ENCODE measurements around the gene CNTFR.

Gene CNTFR

DNA sequence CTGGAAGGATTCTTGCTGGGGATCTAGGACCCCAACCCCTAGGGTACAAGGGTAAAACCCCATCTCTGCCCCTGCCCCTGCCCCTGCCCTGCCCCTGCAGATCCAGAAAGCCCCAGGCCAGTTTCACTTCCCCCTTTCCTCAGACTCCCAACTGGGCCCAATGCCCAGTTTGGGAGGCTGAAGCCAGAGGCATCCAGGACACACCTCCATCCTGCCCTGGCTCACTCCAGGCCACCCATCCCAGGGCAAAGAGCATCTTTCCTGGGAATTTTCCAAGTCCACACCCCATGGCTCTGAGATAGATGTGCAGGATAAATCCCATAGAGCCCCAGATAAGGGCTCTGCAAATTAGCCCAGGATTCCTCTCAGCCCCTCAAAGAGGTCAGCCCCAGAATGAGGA is 17.4 kb downstream of the CNTFR start:
- DNase-seq (ENCODE audit: low read depth) = no peak

GRCh38 chr9:34571481-34571810 is 18.1 kb downstream of the CNTFR start:
- no peak for DNase-seq (ENCODE audit: low read depth)

DNA sequence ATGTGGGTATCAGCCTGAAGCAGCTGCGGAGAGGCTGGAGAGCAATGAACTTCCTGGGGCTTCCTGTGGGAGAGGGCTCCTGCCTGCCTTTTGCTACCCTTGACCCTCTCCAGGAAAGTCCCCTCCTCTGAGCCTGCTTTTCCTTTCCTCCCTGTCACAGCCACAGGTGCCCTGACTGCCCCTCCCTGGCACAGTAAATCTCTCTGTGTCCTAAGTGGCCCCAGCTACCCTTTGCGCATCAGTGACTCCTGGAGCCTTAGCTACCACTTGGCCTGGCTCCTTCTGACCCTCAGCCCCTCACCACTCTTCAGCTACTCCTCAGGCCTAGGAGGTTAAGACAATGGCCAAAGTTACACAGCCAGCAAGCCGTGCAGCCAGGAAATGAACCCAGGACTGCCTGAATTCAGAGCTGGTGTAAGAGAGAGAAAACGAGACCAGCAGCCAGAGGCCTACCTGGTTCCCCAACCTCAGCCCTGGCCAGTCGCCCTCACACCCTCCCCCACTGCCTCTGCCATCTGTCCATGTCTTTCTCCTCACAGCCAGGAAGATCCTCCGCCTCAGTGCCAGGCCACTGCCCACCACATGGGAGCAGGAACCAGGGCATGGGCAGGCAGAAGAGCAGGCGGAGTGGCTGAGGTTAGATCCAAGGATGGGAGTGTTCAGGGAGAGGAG is 18.6 kb downstream of the CNTFR start:
- no peak for DNase-seq (ENCODE audit: low read depth)

GRCh38 chr9:34570376-34570775 is 19.1 kb downstream of the CNTFR start:
- DNase-seq (ENCODE audit: low read depth) = no peak

GRCh38 chr9:34568774-34569173 is 20.8 kb downstream of the CNTFR start:
- DNase-seq (ENCODE audit: low read depth) = no peak

GRCh38 chr9:34568133-34568532 is 21.4 kb downstream of the CNTFR start:
- no peak for DNase-seq (ENCODE audit: low read depth)

- no peak for DNase-seq (ENCODE audit: low read depth)
Observed at GRCh38 chr9:34566972-34567371, 22.6 kb downstream of the CNTFR start.

DNA sequence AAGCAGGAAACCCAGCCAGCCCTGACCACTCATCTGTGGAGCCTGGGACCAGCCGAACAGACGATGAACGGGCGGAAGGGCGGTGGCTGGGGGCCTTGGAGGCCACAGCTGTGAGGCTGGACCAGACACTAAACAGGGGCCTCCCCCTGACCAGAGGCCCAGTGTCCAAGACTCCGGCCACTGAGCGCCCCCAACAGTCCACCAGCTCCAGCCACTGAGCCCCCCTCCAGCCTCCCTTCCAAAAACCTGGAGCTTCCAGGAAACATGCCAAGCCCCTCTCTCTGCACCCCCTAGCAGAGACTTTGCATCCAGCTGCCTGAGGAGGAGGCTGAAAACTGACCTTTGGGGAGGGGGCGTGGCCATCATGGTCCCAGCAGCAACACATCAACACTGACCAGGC is 23.2 kb downstream of the CNTFR start:
- DNase-seq (ENCODE audit: low read depth) = no peak

DNA sequence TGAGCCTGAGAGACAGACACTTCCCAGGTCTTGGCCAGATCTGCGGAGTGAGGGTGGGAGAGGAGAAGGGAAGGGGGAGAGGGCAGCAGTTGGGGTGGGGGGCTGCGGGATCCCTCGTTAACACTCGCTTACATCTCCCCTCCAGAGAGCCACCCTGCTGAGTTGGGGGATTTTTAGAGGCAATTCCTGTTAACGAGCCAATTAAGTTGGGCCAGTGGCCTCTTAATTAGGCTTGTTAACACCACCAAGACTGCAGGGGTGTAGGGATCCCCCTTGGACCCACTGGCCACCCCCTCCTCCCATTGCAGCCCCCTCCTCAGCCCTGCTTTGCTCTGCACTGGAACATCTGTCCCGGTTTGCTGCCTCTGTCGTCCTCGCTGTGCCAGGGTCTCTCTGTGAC is 23.7 kb downstream of the CNTFR start:
- no peak for DNase-seq (ENCODE audit: low read depth)

DNA sequence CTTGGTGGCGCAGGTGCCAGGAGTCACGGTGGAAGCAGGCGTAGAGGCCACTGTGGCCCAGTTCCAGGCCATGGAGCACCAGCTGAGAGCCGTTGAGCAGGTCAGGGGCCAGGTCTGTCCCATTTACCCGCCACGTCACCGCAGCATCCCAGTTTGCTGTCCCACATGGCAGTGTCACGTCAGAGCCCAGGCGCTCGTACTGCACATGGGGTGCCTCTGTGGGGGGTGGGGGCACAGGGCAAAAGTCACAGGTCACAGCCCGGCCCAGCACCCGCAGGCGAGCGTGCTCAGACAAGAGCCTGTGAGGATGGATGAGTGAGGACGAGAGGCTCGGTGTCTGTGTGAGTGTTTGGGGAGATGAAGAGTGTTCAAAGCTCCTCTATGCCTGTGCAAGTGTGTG is 24.9 kb downstream of the CNTFR start:
- DNase-seq (ENCODE audit: low read depth) = no peak

DNA sequence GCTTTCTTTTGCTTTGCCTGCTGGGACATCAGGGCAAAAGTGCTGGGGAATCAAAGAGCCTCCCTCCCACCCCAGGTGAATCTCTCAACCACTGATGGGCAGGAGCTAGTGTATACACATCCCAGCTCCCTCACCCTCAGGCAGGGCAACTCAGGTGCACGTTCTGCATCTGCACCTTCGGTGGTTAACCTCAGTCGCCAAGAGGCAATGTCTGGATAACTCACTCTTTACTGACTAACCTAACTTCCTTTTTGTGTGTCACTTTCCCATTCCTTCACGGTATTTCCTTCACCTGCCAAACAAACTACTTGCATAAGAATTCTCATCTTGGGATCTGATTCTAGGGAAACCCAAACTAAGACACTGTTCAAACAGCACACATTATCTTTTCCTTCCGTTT is 26.3 kb downstream of the CNTFR start:
- DNase-seq (ENCODE audit: low read depth) = no peak

GRCh38 chr9:34562135-34562745 is 27.3 kb downstream of the CNTFR start:
- no peak for DNase-seq (ENCODE audit: low read depth)

DNA sequence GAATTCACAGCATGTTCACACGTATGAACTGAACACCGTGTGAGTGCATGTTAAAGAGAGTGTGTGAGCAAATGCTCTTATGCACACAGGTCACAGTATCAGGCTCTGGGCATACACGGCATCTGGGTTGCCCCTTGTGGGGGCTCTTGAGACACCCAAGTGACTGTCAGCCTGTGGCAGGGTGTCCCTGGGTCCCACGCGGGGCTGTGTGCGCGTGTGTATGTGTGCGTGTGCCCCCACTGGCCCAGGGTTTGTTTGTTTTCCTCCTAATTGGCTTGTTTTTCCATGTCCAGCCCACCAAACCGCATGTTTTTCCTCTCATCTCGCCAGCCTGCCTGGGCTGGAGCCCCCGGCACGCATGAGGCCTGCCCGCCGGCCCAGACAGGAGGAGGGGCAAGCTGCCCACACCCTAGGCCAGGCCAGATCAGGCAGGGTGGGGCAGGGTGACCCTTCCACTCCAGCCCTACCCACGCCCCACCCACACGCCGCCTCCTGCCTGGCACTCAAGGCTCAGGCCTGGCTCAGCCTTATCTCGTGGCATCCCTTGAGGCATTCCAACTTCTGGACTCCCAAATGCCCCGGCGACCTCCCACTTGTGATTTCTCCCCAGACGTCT is 28.8 kb downstream of the CNTFR start:
- no peak for DNase-seq (ENCODE audit: low read depth)

GRCh38 chr9:34559624-34560455 is 29.7 kb downstream of the CNTFR start:
- DNase-seq (ENCODE audit: low read depth) = no peak

DNA sequence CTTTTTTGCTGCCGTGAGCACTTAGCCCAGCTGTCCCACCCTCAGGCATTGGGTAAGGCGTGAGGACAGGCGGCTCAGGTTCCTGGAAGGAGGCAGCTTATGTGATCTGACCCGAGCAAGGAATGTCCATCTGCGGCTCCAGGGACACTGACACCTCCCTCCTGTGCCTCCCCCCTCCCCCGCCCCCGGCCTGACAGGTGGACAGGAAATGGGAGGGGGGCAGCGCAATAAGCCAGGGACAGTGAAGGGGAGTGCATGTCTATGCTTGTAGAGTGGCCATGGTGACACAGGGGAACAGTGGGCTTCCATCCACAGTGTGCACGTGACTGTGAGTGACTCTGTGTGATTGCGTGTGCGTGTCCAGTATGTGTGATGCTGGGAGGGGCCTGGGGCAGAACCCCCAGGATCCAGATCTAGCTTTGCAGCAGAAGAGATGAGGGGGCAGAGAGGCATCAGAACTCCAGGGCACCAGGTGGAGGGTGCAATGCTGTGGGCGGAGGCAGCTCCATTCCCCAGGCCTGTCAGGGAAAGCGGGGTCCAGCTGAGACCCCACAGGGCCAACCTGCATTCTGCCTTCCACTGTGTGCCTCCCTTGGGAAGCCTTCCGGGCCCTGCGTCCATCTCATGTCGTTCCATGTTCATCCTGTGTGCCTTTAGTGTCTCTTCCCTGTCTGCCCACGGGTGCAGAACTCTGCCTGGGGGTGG is 30.5 kb downstream of the CNTFR start:
- DNase-seq (ENCODE audit: low read depth) = no peak

GRCh38 chr9:34558364-34558763 is 31.2 kb downstream of the CNTFR start:
- DNase-seq (ENCODE audit: low read depth) = no peak

- no peak for DNase-seq (ENCODE audit: low read depth)
Observed at GRCh38 chr9:34557426-34558321, 31.9 kb downstream of the CNTFR start.

GRCh38 chr9:34556949-34557348 is 32.6 kb downstream of the CNTFR start:
- no peak for DNase-seq (ENCODE audit: low read depth)

GRCh38 chr9:34555936-34556525 is 33.5 kb downstream of the CNTFR start:
- DNase-seq (ENCODE audit: low read depth) = no peak

DNA sequence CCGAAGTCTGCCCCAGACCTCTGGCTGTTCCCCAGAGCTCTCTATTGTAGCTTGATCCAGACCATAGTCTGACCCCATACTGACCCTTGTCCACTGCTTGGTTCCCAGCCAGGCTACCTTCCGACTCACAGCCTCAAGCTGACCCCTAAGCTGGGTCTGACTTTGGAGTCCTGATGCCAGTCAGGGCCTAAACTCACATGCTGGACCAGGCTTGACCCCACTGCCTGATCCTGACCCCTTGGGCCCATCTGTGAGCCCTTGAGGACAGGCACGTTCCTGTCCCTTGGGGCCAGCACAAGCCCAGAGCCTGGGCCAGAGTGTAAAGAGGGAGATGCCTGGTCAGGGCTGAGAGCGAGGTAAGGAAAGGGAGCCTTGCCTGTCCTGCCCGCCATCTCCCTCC is 34.0 kb downstream of the CNTFR start:
- DNase-seq (ENCODE audit: low read depth) = no peak

DNA sequence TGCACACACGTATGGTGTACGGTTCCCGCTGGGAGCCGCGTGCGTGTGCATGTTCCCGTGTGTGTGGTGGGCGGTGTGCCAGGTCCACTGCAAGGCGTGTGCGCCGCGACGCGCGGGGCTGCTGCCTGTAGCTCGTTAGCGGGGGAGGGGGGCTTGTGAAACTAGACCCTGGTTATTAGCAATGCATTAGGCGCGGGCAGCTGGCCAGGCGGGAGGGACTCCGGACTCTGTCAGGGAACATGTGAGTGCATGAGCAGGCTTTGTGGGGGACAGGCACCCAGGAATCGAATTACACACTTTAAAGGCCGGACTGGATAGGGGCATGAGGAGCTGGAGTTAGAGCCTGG is 34.5 kb downstream of the CNTFR start:
- no peak for DNase-seq (ENCODE audit: low read depth)
